Memory B cell (primary cell): Measurements from ENCODE around the gene NGFR.
A peak's percentile ranks its signal among the peaks of the same experiment; 100 is the strongest.

Source experiments
- ATAC-seq: fragments of 150-1000 bp; cut with Tn5 transposase; 2 replicates; pipeline ENCODE4 v1.10.0; 2021; ENCODE audit warnings: low read depth, mild to moderate bottlenecking, moderate library complexity
- DNase-seq, 2 donors: peaks; one replicate each; pipeline ENCODE4 v3.0.0; 2022; ENCODE audit warnings: low spot score in 2 of 2
- H3K27ac Mint-ChIP-seq: one replicate; pipeline ENCODE4 v1.8.0; 2022; ENCODE audit warnings: mild to moderate bottlenecking, moderate library complexity, mixed read lengths
- H3K27me3 Mint-ChIP-seq: one replicate; pipeline ENCODE4 v1.8.0; 2022; ENCODE audit warnings: mixed read lengths
- H3K36me3 Mint-ChIP-seq: one replicate; pipeline ENCODE4 v1.8.0; 2022; ENCODE audit warnings: mild to moderate bottlenecking, mixed read lengths
- H3K4me1 Mint-ChIP-seq: one replicate; pipeline ENCODE4 v1.8.0; 2022; ENCODE audit warnings: mixed read lengths
- H3K4me3 Mint-ChIP-seq: one replicate; pipeline ENCODE4 v1.8.0; 2022; ENCODE audit warnings: mild to moderate bottlenecking, moderate library complexity, mixed read lengths
- H3K9me3 Mint-ChIP-seq: one replicate; pipeline ENCODE4 v1.8.0; 2022; ENCODE audit warnings: mixed read lengths

NGFR gene

GRCh38 chr17:49555495-49556222 lies 60.6 kb downstream of the NGFR start:
- DNase-seq = no peak
- Mint-ChIP-seq H3K4me3 (no peak overlapping the region), H3K4me1 (peaks cover 14% of the 10 kb centered on the region), H3K36me3 (no peaks in the 10 kb centered on the region), H3K9me3 (no peaks in the 10 kb centered on the region), H3K27me3 (peaks cover 3% of the 10 kb centered on the region), H3K27ac (no peak overlapping the region)
- ATAC-seq = no peak

- no peak overlapping the region for H3K4me3 Mint-ChIP-seq
- H3K36me3 Mint-ChIP-seq = no peaks in the 10 kb centered on the region
- ATAC-seq (peak; percentile 98), DNase-seq (peak; percentile 85 to 92)
- H3K4me1 Mint-ChIP-seq = peaks cover 14% of the 10 kb centered on the region
- H3K27ac Mint-ChIP-seq = no peak overlapping the region
- no peaks in the 10 kb centered on the region for H3K9me3 Mint-ChIP-seq
- peaks cover 3% of the 10 kb centered on the region for H3K27me3 Mint-ChIP-seq
These were observed 61.3 kb downstream of the NGFR start for GRCh38 chr17:49556223-49556943.

- Mint-ChIP-seq H3K4me1 (peaks cover 14% of the 10 kb centered on the region), H3K27ac (no peak overlapping the region)
- peak; percentile 22 for ATAC-seq
These were observed 62.4 kb downstream of the NGFR start for GRCh38 chr17:49557312-49558024.

More at GRCh38 chr17:49557312-49558024, 62.4 kb downstream of the NGFR start:
- Mint-ChIP-seq H3K27me3 (peaks cover 3% of the 10 kb centered on the region), H3K36me3 (no peaks in the 10 kb centered on the region), H3K4me3 (no peak overlapping the region), H3K9me3 (peaks cover under 1% of the 10 kb centered on the region)
- no peak for DNase-seq
